ENCODE results near the gene TSGA10.

GRCh38 chr2:98975611-98976010 lies 179.1 kb downstream of the TSGA10 start:
- TF ChIP-seq CTCF (IDR thresholded peaks at IDR 0.05) (no peak), TCF7L2 (IDR thresholded peaks at IDR 0.05; ENCODE audit: low read depth, low read length) (no peak), POLR2AphosphoS5 (IDR thresholded peaks at IDR 0.05; ENCODE audit: low read depth, low read length) (no peak)

Data from Panc1 (cell line).